COLO829 (cell line): ENCODE data around the gene RAPGEF1.

Experiments
- DNase-seq: peaks from one replicate; pipeline ENCODE4 v3.0.0; 2012; ENCODE audit warnings: low spot score

The RAPGEF1 gene

GRCh38 chr9:131529597-131530545, 210.0 kb downstream of the RAPGEF1 start:
- no peak for DNase-seq

GRCh38 chr9:131528886-131529505, 210.9 kb downstream of the RAPGEF1 start:
- DNase-seq: no peak

GRCh38 chr9:131528186-131528585, 211.7 kb downstream of the RAPGEF1 start:
- no peak for DNase-seq
